HCT116 (cell line): ENCODE results near the gene IFITM10. TPM values are rescaled to one million over a fixed set of nuclear protein-coding genes. Genes with fewer than 3 reads are reported as not detected.
A peak's percentile ranks its signal among the peaks of the same experiment; 100 is the strongest.

Source experiments
- ATAC-seq: fragments of 200-7000 bp; cut with Tn5 transposase; 2 replicates; pipeline ENCODE4 v1.9.1; 2020; ENCODE audit warnings: mild to moderate bottlenecking, moderate library complexity
- BruUV-seq: library from RNA; stranded (reverse); fragments of 400-500 nt; replicated peaks from 2 replicates; lab custom pipeline; 2021; lab: Mats Ljungman, UMichigan
- CTCF ChIA-PET: fragments of 300-600 bp; sonication (Branson Sonifier 250); formaldehyde crosslinking; loops from one replicate; lab custom pipeline; 2021; ENCODE audit warnings: antibody characterized with exemption; lab: Charles Lee
- POLR2A ChIA-PET: fragments of 300-600, 350-600 bp; sonication (Branson Sonifier 250); formaldehyde crosslinking; loops from one replicate; lab custom pipeline; 2021; ENCODE audit warnings: antibody characterized with exemption; lab: Charles Lee
- RAD21 ChIA-PET, 2 experiments: fragments of 300-600 bp; sonication (Branson Sonifier 250); formaldehyde crosslinking; loops; one replicate each; lab custom pipeline; 2023; ENCODE audit warnings: low total read pairs in 2 of 2; ENCODE audit not compliant: uncharacterized antibody in 2 of 2, unreplicated experiment in 2 of 2, low non-redundant PET in 1 of 2; lab: Charles Lee
- DNase-seq: peaks from one replicate; pipeline ENCODE4 v3.0.0-alpha.2; 2010; ENCODE audit warnings: low read depth, low spot score
- H2AFZ ChIP-seq: fragments of 200-600 bp; shearing (Covaris generic), sonication (generic); 2 replicates; pipeline ENCODE4 v1.6.1; 2017; ENCODE audit warnings: low read depth, mixed run types, mixed read lengths, antibody characterized with exemption, low read length; ENCODE audit not compliant: poor library complexity, severe bottlenecking
- H3K27ac ChIP-seq: 2 replicates; pipeline ENCODE4 v1.5.1; 2012; ENCODE audit warnings: low read depth, low read length
- H3K27me3 ChIP-seq: fragments of 200-600 bp; sonication (generic); 2 replicates; pipeline ENCODE4 v1.6.1; 2016; ENCODE audit warnings: mixed run types, low read length, mixed read lengths; ENCODE audit not compliant: insufficient read depth
- H3K36me3 ChIP-seq, 2 experiments: fragments of 200-500 bp in 1 of 2; fragments of 200-600 bp in 1 of 2; sonication (Bioruptor generic) in 1 of 2; sonication (generic) in 1 of 2; 2 replicates each; pipeline versions ENCODE4 v1.5.1 to v1.6.1; 2014 to 2016; ENCODE audit warnings: low read length in 2 of 2, inconsistent platforms in 1 of 2, mixed read lengths in 1 of 2, mixed run types in 1 of 2; ENCODE audit not compliant: insufficient read depth in 2 of 2, control insufficient read depth in 1 of 2
- H3K4me1 ChIP-seq, 2 experiments: fragments of 200-600 bp in 1 of 2; sonication (generic) in 1 of 2; 2 replicates each; pipeline versions ENCODE4 v1.5.1 to v1.6.1; 2012 to 2017; ENCODE audit warnings: low read length in 2 of 2, inconsistent platforms in 1 of 2, mild to moderate bottlenecking in 1 of 2, mixed read lengths in 1 of 2, mixed run types in 1 of 2, moderate library complexity in 1 of 2; ENCODE audit not compliant: insufficient read depth in 2 of 2, control insufficient read depth in 1 of 2
- H3K4me2 ChIP-seq: fragments of 200-600 bp; sonication (generic); 2 replicates; pipeline ENCODE4 v1.6.1; 2017; ENCODE audit warnings: mixed run types, low read length, mixed read lengths
- H3K4me3 ChIP-seq, 2 experiments: fragments of 200-600 bp in 1 of 2; sonication (generic) in 1 of 2; replicated peaks in 1 of 2; 2 replicates each; pipeline ENCODE4 v1.5.1; 2011 to 2016; ENCODE audit warnings: low read length in 2 of 2, control low read depth in 1 of 2, low read depth in 1 of 2, mild to moderate bottlenecking in 1 of 2, mixed read lengths in 1 of 2, mixed run types in 1 of 2
- H3K79me2 ChIP-seq: fragments of 200-600 bp; sonication (generic); 2 replicates; pipeline ENCODE4 v1.6.1; 2017; ENCODE audit warnings: mild to moderate bottlenecking, mixed run types, low read length, moderate library complexity, mixed read lengths; ENCODE audit not compliant: insufficient read depth
- H3K9ac ChIP-seq: fragments of 200-600 bp; sonication (generic); 2 replicates; pipeline ENCODE4 v1.6.1; 2016; ENCODE audit warnings: low read length, mixed read lengths
- H3K9me2 ChIP-seq: fragments of 200-600 bp; sonication (generic), shearing (Covaris generic); 2 replicates; pipeline ENCODE4 v1.6.1; 2017; ENCODE audit warnings: mixed run types, mild to moderate bottlenecking, moderate library complexity; ENCODE audit not compliant: insufficient read depth
- H3K9me3 ChIP-seq, 2 experiments: fragments of 200-500 bp in 1 of 2; fragments of 200-600 bp in 1 of 2; sonication (Bioruptor generic) in 1 of 2; sonication (generic) in 1 of 2; 2 replicates each; pipeline ENCODE4 v1.6.1; 2014 to 2017; ENCODE audit warnings: low read length in 2 of 2, mixed read lengths in 2 of 2, inconsistent platforms in 1 of 2, low read depth in 1 of 2, mild to moderate bottlenecking in 1 of 2, mixed run types in 1 of 2, moderate library complexity in 1 of 2; ENCODE audit not compliant: control insufficient read depth in 1 of 2, insufficient read depth in 1 of 2
- H4K20me1 ChIP-seq: fragments of 200-600 bp; sonication (generic), shearing (Covaris generic); 2 replicates; pipeline ENCODE4 v1.6.1; 2017; ENCODE audit warnings: mixed run types, mild to moderate bottlenecking, moderate library complexity; ENCODE audit not compliant: insufficient read depth
- CBX3 ChIP-seq: IDR thresholded peaks from 2 replicates; pipeline ENCODE4 v1.6.1; 2012; ENCODE audit warnings: low read depth
- CEBPB ChIP-seq: IDR thresholded peaks from 2 replicates; pipeline ENCODE4 v1.6.1; 2012; ENCODE audit warnings: low read depth
- EGR1 ChIP-seq: IDR thresholded peaks from 2 replicates; pipeline ENCODE4 v1.6.1; 2012; ENCODE audit warnings: low read depth
- ELF1 ChIP-seq: IDR thresholded peaks from 2 replicates; pipeline ENCODE4 v1.6.1; 2012; ENCODE audit warnings: low read depth, borderline replicate concordance
- EZH2 ChIP-seq: fragments of 200-600 bp; sonication (generic); IDR thresholded peaks from 2 replicates; pipeline ENCODE4 v1.6.1; 2017; ENCODE audit warnings: antibody characterized with exemption, mixed run types
- EZH2phosphoT487 ChIP-seq: fragments of 200-600 bp; IDR thresholded peaks from 2 replicates; pipeline ENCODE4 v1.6.1; 2018; ENCODE audit warnings: antibody characterized with exemption, borderline replicate concordance
- FOSL1 ChIP-seq: IDR thresholded peaks from 2 replicates; pipeline ENCODE4 v1.6.1; 2012; ENCODE audit warnings: low read depth
- JUND ChIP-seq: IDR thresholded peaks from 2 replicates; pipeline ENCODE4 v1.6.1; 2012
- POLR2A ChIP-seq: IDR thresholded peaks from 2 replicates; pipeline ENCODE4 v1.7.0; 2011; ENCODE audit warnings: borderline replicate concordance; ENCODE audit not compliant: insufficient read depth, insufficient read length; ENCODE audit errors: extremely low read depth
- POLR2AphosphoS5 ChIP-seq: IDR thresholded peaks from 2 replicates; pipeline ENCODE4 v1.6.1; 2011; ENCODE audit warnings: mild to moderate bottlenecking, low read depth, low read length, moderate library complexity
- RAD21 ChIP-seq: IDR thresholded peaks from 2 replicates; pipeline ENCODE4 v1.6.1; 2012; ENCODE audit warnings: low read depth, mild to moderate bottlenecking
- SP1 ChIP-seq: IDR thresholded peaks from 2 replicates; pipeline ENCODE4 v1.6.1; 2012; ENCODE audit warnings: low read depth
- SRF ChIP-seq: IDR thresholded peaks from 2 replicates; pipeline ENCODE4 v1.6.1; 2012; ENCODE audit warnings: low read depth
- YY1 ChIP-seq: IDR thresholded peaks from 2 replicates; pipeline ENCODE4 v1.6.1; 2011; ENCODE audit warnings: low read length, low read depth, moderate library complexity, mild to moderate bottlenecking; ENCODE audit not compliant: insufficient replicate concordance; ENCODE audit errors: extremely low read depth
- ZFX ChIP-seq: fragments of 450-650 bp; IDR thresholded peaks from 2 replicates; pipeline ENCODE4 v1.6.1; 2017
- ZNF274 ChIP-seq: fragments of 200-500 bp; sonication (Bioruptor generic); IDR thresholded peaks from 2 replicates; pipeline ENCODE4 v1.6.1; 2014; ENCODE audit warnings: mild to moderate bottlenecking, low read depth, low read length, inconsistent platforms
- intact Hi-C: fragments of 100-400 bp; cut with micrococcal nuclease; formaldehyde crosslinking; loops from 2 replicates; pipeline ENCODE4 v1.10.0; 2022
- total RNA-seq: library from RNA; stranded (reverse); gene quantifications from one replicate; pipeline ENCODE4 v1.2.1, GENCODE V29; 2021; ENCODE audit not compliant: unreplicated experiment
- TF ChIP-seq, protein P1 (sequence below): IDR thresholded peaks from 2 replicates; pipeline ENCODE4 v1.6.1; 2012
- TF ChIP-seq, protein P2 (sequence below): IDR thresholded peaks from 2 replicates; pipeline ENCODE4 v1.6.1; 2012
- TF ChIP-seq, protein P3 (sequence below), 3 experiments: fragments of 200-600 bp in 1 of 3; sonication (generic) in 1 of 3; IDR thresholded peaks in 2 of 3; conservative IDR thresholded peaks in 1 of 3; 2 replicates each; pipeline ENCODE4 v1.5.1; 2012 to 2017; ENCODE audit warnings: low read depth in 2 of 3, low read length in 2 of 3, antibody characterized with exemption in 1 of 3, borderline replicate concordance in 1 of 3, control low read depth in 1 of 3, mild to moderate bottlenecking in 1 of 3, mixed read lengths in 1 of 3, mixed run types in 1 of 3, moderate library complexity in 1 of 3; ENCODE audit not compliant: insufficient read depth in 1 of 3

The IFITM10 gene
- total RNA-seq, 1 experiment from 2014 or later = 1.9 TPM

DNA sequence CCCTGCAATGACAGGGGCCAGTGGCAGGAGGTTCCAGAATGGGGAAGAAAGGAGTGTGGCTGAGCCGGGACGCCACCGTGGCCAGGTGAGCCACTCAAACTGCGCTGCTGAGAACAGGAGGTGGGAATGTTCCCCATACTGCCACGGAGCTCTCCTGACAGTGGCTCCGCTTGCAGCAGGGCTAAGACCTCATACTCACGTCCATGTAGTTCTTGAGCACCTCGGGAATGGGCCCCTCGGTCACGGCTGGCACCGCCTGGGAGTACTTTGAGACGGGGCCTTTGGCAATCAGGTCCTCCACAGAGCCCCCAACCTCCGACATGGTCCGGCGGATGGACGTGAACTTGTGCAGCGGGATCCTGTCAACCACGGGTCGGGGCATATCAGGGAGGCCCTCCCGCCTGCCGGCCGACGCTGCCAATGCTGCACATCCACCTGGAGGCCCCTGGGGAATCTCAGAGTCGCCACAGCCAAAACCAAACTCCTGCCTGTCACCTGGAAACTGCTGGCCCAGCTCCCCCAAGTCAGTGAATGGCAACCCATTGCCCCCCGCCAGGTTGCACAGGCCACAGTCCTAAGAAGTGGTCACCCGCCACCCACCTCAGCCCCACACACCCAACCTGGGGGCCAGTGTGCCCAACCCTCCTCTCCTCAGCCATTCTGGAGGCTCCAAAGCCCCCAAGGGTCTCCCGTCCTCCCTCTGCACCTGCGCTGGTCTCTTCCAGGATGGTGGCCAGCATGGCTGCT is 10.9 kb upstream of the IFITM10 start (continued):
- TF ChIP-seq POLR2A = no peak
- TF ChIP-seq, protein P1, sequence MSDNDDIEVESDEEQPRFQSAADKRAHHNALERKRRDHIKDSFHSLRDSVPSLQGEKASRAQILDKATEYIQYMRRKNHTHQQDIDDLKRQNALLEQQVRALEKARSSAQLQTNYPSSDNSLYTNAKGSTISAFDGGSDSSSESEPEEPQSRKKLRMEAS = no peak
- no peak for TF ChIP-seq CBX3
- no peak for TF ChIP-seq EGR1
- TF ChIP-seq ZFX = no peak
- TF ChIP-seq CEBPB = no peak
- TF ChIP-seq FOSL1 = no peak
- TF ChIP-seq RAD21 = no peak
- TF ChIP-seq EZH2phosphoT487 = no peak
- no peak for TF ChIP-seq ELF1
- TF ChIP-seq, protein P2, sequence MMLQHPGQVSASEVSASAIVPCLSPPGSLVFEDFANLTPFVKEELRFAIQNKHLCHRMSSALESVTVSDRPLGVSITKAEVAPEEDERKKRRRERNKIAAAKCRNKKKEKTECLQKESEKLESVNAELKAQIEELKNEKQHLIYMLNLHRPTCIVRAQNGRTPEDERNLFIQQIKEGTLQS = no peak

DNA sequence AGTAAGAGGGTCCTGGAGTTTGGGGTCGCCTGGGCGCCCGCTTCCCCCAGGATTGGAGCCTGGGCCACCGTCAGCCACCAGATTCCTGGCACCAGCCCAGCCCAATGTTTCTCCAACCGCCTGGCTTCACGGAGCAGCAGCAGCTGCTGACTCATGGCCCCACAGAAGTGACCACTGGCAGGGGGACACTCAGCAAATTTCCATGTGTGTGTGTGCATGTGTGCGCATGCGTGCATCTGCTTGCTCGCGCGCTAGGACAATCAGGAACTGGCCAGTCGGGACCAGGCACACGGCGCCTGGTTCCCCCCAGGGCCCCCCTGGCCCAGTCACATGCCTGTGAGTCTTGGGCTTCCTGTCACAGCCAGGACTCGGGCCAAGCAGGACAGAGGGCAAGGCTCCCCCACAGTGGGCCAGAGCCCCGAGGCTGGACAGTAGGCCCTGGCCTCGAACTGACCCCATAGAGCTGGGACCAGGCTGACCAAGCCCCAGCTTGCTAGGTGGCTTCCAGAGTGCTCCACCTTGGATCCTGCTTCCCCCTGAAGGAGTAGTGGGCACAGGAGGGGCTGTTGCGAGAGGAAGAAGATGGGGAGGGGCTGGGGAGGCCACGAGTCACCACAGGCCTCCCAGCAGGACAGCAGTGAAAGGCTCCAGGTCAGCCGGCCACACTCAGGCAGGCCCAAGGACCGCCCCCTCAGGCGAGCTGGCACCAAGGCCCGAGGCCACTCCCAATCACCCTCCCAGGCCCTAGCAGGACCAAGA is 10.1 kb upstream of the IFITM10 start:
- peaks cover 13 to 33% of the 10 kb centered on the region in 2 experiments; a peak in 3 of 4 replicates for H3K4me1 ChIP-seq

More for the DNA sequence above, 10.1 kb upstream of the IFITM10 start:
- intact Hi-C loops = no loop called here
- POLR2A ChIA-PET = no interaction called here
- Histone ChIP-seq H3K27ac (no peak overlapping the region), H3K36me3 (no peaks in the 10 kb centered on the region; a peak in 1 of 4 replicates), H3K9ac (no peak overlapping the region), H3K79me2 (peaks cover 17% of the 10 kb centered on the region; the same call in 1 of the 2 replicates)
- DNase-seq = no peak
- TF ChIP-seq SP1 = no peak
- TF ChIP-seq YY1 = no peak
- no peak for TF ChIP-seq EZH2
- no peak for TF ChIP-seq FOSL1
- TF ChIP-seq, protein P2 = no peak
- no peak for TF ChIP-seq ELF1
- no peak for TF ChIP-seq ZNF274
- TF ChIP-seq SRF = no peak
- TF ChIP-seq ZFX = no peak
- no peak for TF ChIP-seq JUND
- no peak for TF ChIP-seq CBX3
- TF ChIP-seq, protein P3, sequence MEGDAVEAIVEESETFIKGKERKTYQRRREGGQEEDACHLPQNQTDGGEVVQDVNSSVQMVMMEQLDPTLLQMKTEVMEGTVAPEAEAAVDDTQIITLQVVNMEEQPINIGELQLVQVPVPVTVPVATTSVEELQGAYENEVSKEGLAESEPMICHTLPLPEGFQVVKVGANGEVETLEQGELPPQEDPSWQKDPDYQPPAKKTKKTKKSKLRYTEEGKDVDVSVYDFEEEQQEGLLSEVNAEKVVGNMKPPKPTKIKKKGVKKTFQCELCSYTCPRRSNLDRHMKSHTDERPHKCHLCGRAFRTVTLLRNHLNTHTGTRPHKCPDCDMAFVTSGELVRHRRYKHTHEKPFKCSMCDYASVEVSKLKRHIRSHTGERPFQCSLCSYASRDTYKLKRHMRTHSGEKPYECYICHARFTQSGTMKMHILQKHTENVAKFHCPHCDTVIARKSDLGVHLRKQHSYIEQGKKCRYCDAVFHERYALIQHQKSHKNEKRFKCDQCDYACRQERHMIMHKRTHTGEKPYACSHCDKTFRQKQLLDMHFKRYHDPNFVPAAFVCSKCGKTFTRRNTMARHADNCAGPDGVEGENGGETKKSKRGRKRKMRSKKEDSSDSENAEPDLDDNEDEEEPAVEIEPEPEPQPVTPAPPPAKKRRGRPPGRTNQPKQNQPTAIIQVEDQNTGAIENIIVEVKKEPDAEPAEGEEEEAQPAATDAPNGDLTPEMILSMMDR (IDR thresholded peaks at IDR 0.05 in 2 of 3, conservative IDR thresholded peaks at IDR 0.05 in 1 of 3; ENCODE audit: borderline replicate concordance in 1 of 3, insufficient read depth in 1 of 3, low read depth in 2 of 3, low read length in 2 of 3) = no peak
- no peak for TF ChIP-seq EZH2phosphoT487
- TF ChIP-seq POLR2AphosphoS5 = no peak
- TF ChIP-seq, all 23 proteins: peak for 0
- 0 out of 2 replicates have a peak overlapping the region, but pooled peaks have one; percentile 7 for H3K4me2 ChIP-seq
- ChIA-PET RAD21 (no interaction called here), CTCF (no interaction called here)
- BruUV-seq = no TSS peak
- no peak for ATAC-seq
- no peaks in the 10 kb centered on the region for H4K20me1 ChIP-seq
- no peaks in the 10 kb centered on the region for H3K27me3 ChIP-seq
- no peak overlapping the region for H3K4me3 ChIP-seq
- H3K9me3 ChIP-seq = no peaks in the 10 kb centered on the region
- no peaks in the 10 kb centered on the region for H3K9me2 ChIP-seq
- no peak overlapping the region for H2AFZ ChIP-seq
